ENCODE results near the gene CLDN17.

CLDN17 gene

GRCh38 chr21:30189773-30190172 lies 23.2 kb upstream of the CLDN17 start:
- Histone ChIP-seq H3K4me3 (ENCODE audit: low read depth, low read length) (no peak overlapping the region), H3K27ac (ENCODE audit: low read depth, low read length) (no peak overlapping the region), H3K36me3 (ENCODE audit: insufficient read depth, low read length) (no peaks in the 10 kb centered on the region), H2AFZ (ENCODE audit: low read length, unreplicated experiment) (no peak overlapping the region), H3K4me1 (ENCODE audit: control insufficient read depth, insufficient read depth, low read length, unreplicated experiment) (no peaks in the 10 kb centered on the region), H3K79me2 (ENCODE audit: control insufficient read depth, insufficient read depth, low read length, unreplicated experiment) (no peaks in the 10 kb centered on the region), H3K27me3 (ENCODE audit: insufficient read depth, low read length) (peaks cover 40% of the 10 kb centered on the region)

GRCh38 chr21:30186242-30186641 lies 19.6 kb upstream of the CLDN17 start:
- Histone ChIP-seq H3K27ac (ENCODE audit: low read depth, low read length) (no peak overlapping the region), H3K27me3 (ENCODE audit: insufficient read depth, low read length) (peaks cover 28% of the 10 kb centered on the region), H3K4me1 (ENCODE audit: control insufficient read depth, insufficient read depth, low read length, unreplicated experiment) (no peaks in the 10 kb centered on the region), H3K4me3 (ENCODE audit: low read depth, low read length) (no peak overlapping the region), H3K79me2 (ENCODE audit: control insufficient read depth, insufficient read depth, low read length, unreplicated experiment) (no peaks in the 10 kb centered on the region), H3K36me3 (ENCODE audit: insufficient read depth, low read length) (no peaks in the 10 kb centered on the region), H2AFZ (ENCODE audit: low read length, unreplicated experiment) (no peak overlapping the region)

GRCh38 chr21:30168086-30168485 lies 1.5 kb upstream of the CLDN17 start:
- Histone ChIP-seq H3K4me3 (ENCODE audit: low read depth, low read length) (no peak overlapping the region), H3K27ac (ENCODE audit: low read depth, low read length) (no peak overlapping the region), H3K27me3 (ENCODE audit: insufficient read depth, low read length) (peaks cover 3% of the 10 kb centered on the region; the same call in 1 of the 2 replicates), H3K36me3 (ENCODE audit: insufficient read depth, low read length) (no peaks in the 10 kb centered on the region), H3K4me1 (ENCODE audit: control insufficient read depth, insufficient read depth, low read length, unreplicated experiment) (no peaks in the 10 kb centered on the region), H3K79me2 (ENCODE audit: control insufficient read depth, insufficient read depth, low read length, unreplicated experiment) (no peaks in the 10 kb centered on the region), H2AFZ (ENCODE audit: low read length, unreplicated experiment) (no peak overlapping the region)

GRCh38 chr21:30166171-30166570 lies 434 bp downstream of the CLDN17 start:
- Histone ChIP-seq H3K4me1 (ENCODE audit: control insufficient read depth, insufficient read depth, low read length, unreplicated experiment) (no peaks in the 10 kb centered on the region), H3K36me3 (ENCODE audit: insufficient read depth, low read length) (no peaks in the 10 kb centered on the region), H2AFZ (ENCODE audit: low read length, unreplicated experiment) (no peak overlapping the region), H3K79me2 (ENCODE audit: control insufficient read depth, insufficient read depth, low read length, unreplicated experiment) (no peaks in the 10 kb centered on the region), H3K4me3 (ENCODE audit: low read depth, low read length) (no peak overlapping the region), H3K27ac (ENCODE audit: low read depth, low read length) (no peak overlapping the region), H3K27me3 (ENCODE audit: insufficient read depth, low read length) (peaks cover 3% of the 10 kb centered on the region; the same call in 1 of the 2 replicates)

GRCh38 chr21:30164796-30165195 lies 1.8 kb downstream of the CLDN17 start:
- Histone ChIP-seq H3K27me3 (ENCODE audit: insufficient read depth, low read length) (peaks cover 3% of the 10 kb centered on the region; the same call in 1 of the 2 replicates), H3K4me3 (ENCODE audit: low read depth, low read length) (no peak overlapping the region), H3K27ac (ENCODE audit: low read depth, low read length) (no peak overlapping the region), H3K4me1 (ENCODE audit: control insufficient read depth, insufficient read depth, low read length, unreplicated experiment) (no peaks in the 10 kb centered on the region), H3K36me3 (ENCODE audit: insufficient read depth, low read length) (no peaks in the 10 kb centered on the region), H3K79me2 (ENCODE audit: control insufficient read depth, insufficient read depth, low read length, unreplicated experiment) (no peaks in the 10 kb centered on the region), H2AFZ (ENCODE audit: low read length, unreplicated experiment) (no peak overlapping the region)

GRCh38 chr21:30153697-30154340 lies 12.8 kb downstream of the CLDN17 start:
- Histone ChIP-seq H3K4me3 (ENCODE audit: low read depth, low read length) (no peak overlapping the region), H3K36me3 (ENCODE audit: insufficient read depth, low read length) (no peaks in the 10 kb centered on the region), H3K27ac (ENCODE audit: low read depth, low read length) (no peak overlapping the region), H2AFZ (ENCODE audit: low read length, unreplicated experiment) (no peak overlapping the region), H3K4me1 (ENCODE audit: control insufficient read depth, insufficient read depth, low read length, unreplicated experiment) (no peaks in the 10 kb centered on the region), H3K79me2 (ENCODE audit: control insufficient read depth, insufficient read depth, low read length, unreplicated experiment) (no peaks in the 10 kb centered on the region), H3K27me3 (ENCODE audit: insufficient read depth, low read length) (peaks cover 14% of the 10 kb centered on the region; the same call in 1 of the 2 replicates)

- no peak overlapping the region for H3K27ac ChIP-seq (ENCODE audit: low read depth, low read length)
- H3K4me1 ChIP-seq (ENCODE audit: control insufficient read depth, insufficient read depth, low read length, unreplicated experiment), result no peaks in the 10 kb centered on the region
- no peaks in the 10 kb centered on the region for H3K79me2 ChIP-seq (ENCODE audit: control insufficient read depth, insufficient read depth, low read length, unreplicated experiment)
- no peak overlapping the region for H3K4me3 ChIP-seq (ENCODE audit: low read depth, low read length)
- no peaks in the 10 kb centered on the region for H3K36me3 ChIP-seq (ENCODE audit: insufficient read depth, low read length)
- H3K27me3 ChIP-seq (ENCODE audit: insufficient read depth, low read length), result peaks cover 14% of the 10 kb centered on the region; the same call in 1 of the 2 replicates
- no peak overlapping the region for H2AFZ ChIP-seq (ENCODE audit: low read length, unreplicated experiment)
These were observed 13.8 kb downstream of the CLDN17 start for GRCh38 chr21:30152792-30153191.

GRCh38 chr21:30148906-30149305 lies 17.7 kb downstream of the CLDN17 start:
- Histone ChIP-seq H3K27ac (ENCODE audit: low read depth, low read length) (no peak overlapping the region), H3K4me3 (ENCODE audit: low read depth, low read length) (no peak overlapping the region), H3K27me3 (ENCODE audit: insufficient read depth, low read length) (no peaks in the 10 kb centered on the region), H3K36me3 (ENCODE audit: insufficient read depth, low read length) (no peaks in the 10 kb centered on the region), H2AFZ (ENCODE audit: low read length, unreplicated experiment) (no peak overlapping the region), H3K79me2 (ENCODE audit: control insufficient read depth, insufficient read depth, low read length, unreplicated experiment) (no peaks in the 10 kb centered on the region), H3K4me1 (ENCODE audit: control insufficient read depth, insufficient read depth, low read length, unreplicated experiment) (no peaks in the 10 kb centered on the region)

GRCh38 chr21:30146558-30147282 lies 19.9 kb downstream of the CLDN17 start:
- no peaks in the 10 kb centered on the region for H3K4me1 ChIP-seq (ENCODE audit: control insufficient read depth, insufficient read depth, low read length, unreplicated experiment)
- H2AFZ ChIP-seq (ENCODE audit: low read length, unreplicated experiment), result no peak overlapping the region
- no peaks in the 10 kb centered on the region for H3K36me3 ChIP-seq (ENCODE audit: insufficient read depth, low read length)
- no peaks in the 10 kb centered on the region for H3K27me3 ChIP-seq (ENCODE audit: insufficient read depth, low read length)
- H3K27ac ChIP-seq (ENCODE audit: low read depth, low read length), result no peak overlapping the region
- no peaks in the 10 kb centered on the region for H3K79me2 ChIP-seq (ENCODE audit: control insufficient read depth, insufficient read depth, low read length, unreplicated experiment)
- H3K4me3 ChIP-seq (ENCODE audit: low read depth, low read length), result no peak overlapping the region

- H3K4me3 ChIP-seq (ENCODE audit: low read depth, low read length), result no peak overlapping the region
These were observed 28.1 kb downstream of the CLDN17 start for GRCh38 chr21:30138483-30138882.

GRCh38 chr21:30129246-30129645 lies 37.4 kb downstream of the CLDN17 start:
- Histone ChIP-seq H3K79me2 (ENCODE audit: control insufficient read depth, insufficient read depth, low read length, unreplicated experiment) (no peaks in the 10 kb centered on the region), H3K4me1 (ENCODE audit: control insufficient read depth, insufficient read depth, low read length, unreplicated experiment) (no peaks in the 10 kb centered on the region), H3K27me3 (ENCODE audit: insufficient read depth, low read length) (no peaks in the 10 kb centered on the region), H3K4me3 (ENCODE audit: low read depth, low read length) (no peak overlapping the region), H2AFZ (ENCODE audit: low read length, unreplicated experiment) (no peak overlapping the region), H3K36me3 (ENCODE audit: insufficient read depth, low read length) (no peaks in the 10 kb centered on the region), H3K27ac (ENCODE audit: low read depth, low read length) (no peak overlapping the region)

More at GRCh38 chr21:30138483-30138882, 28.1 kb downstream of the CLDN17 start:
- Histone ChIP-seq H3K4me1 (ENCODE audit: control insufficient read depth, insufficient read depth, low read length, unreplicated experiment) (no peaks in the 10 kb centered on the region), H3K27me3 (ENCODE audit: insufficient read depth, low read length) (no peaks in the 10 kb centered on the region), H3K79me2 (ENCODE audit: control insufficient read depth, insufficient read depth, low read length, unreplicated experiment) (no peaks in the 10 kb centered on the region), H2AFZ (ENCODE audit: low read length, unreplicated experiment) (no peak overlapping the region), H3K27ac (ENCODE audit: low read depth, low read length) (no peak overlapping the region), H3K36me3 (ENCODE audit: insufficient read depth, low read length) (no peaks in the 10 kb centered on the region)

Measured in ACC112 (cell line).